GM10248 (cell line): ENCODE measurements around the gene DENND4C.

ENCODE experiments used
- CTCF ChIA-PET: fragments of 300-600 bp; sonication (Branson Sonifier 250); formaldehyde crosslinking; extraction: SDS; loops from one replicate; lab custom pipeline; 2021; ENCODE audit warnings: antibody characterized with exemption; lab: Yijun Ruan, JAX
- POLR2A ChIA-PET: fragments of 350-650 bp; sonication (Branson Sonifier 250); formaldehyde crosslinking; extraction: SDS; loops from one replicate; lab custom pipeline; 2020; ENCODE audit warnings: antibody characterized with exemption; lab: Yijun Ruan, JAX
- DNase-seq: peaks from one replicate; pipeline ENCODE4 v3.0.0; 2012; ENCODE audit errors: extremely low spot score
- CTCF ChIP-seq: IDR thresholded peaks from 2 replicates; pipeline ENCODE4 v1.5.1; 2012; ENCODE audit warnings: mild to moderate bottlenecking, low read depth; ENCODE audit errors: extremely low read depth, missing control alignments, control extremely low read depth

DENND4C gene

GRCh38 chr9:19200229-19200628 is 30.3 kb upstream of the DENND4C start:
- TF ChIP-seq CTCF: no peak
- ChIA-PET POLR2A (no interaction called here), CTCF (interaction anchor here (1.5 kb wide), 1 partner anchor 13 kb away, joined by 5 read pairs; no protein-coding TSS in a partner anchor)
- no peak for DNase-seq

GRCh38 chr9:19201899-19202891 is 28.3 kb upstream of the DENND4C start:
- ChIA-PET POLR2A (interaction anchor here (0.5 to 0.6 kb wide), 2 partner anchors 122 to 192 kb away, joined by 4 to 7 read pairs; no protein-coding TSS in a partner anchor), CTCF (interaction anchor here (1.0 to 2.5 kb wide), 8 partner anchors 9 to 263 kb away, joined by 3 to 10 read pairs (median 4); no protein-coding TSS in a partner anchor)
- no peak for TF ChIP-seq CTCF
- DNase-seq: no peak

DNA sequence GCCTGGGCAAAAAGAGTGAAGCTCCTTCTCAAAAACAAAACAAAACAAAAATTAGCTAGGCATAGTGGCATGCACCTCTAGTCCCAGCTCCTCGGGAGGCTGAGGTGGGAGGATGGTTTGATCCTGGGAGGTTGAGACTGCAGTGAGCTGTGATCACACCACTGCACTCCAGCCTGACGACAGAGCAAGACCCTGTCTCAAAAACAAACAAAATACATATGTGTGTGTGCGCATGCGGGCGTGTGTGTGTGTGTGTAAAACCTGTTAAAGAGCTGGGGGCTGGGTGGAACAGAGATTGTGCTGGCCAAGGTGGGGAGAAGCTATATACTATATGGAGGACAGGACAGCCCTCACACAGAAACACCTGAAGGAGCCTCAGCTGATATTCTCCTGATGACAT is 27.4 kb upstream of the DENND4C start:
- TF ChIP-seq CTCF: no peak
- ChIA-PET POLR2A (interaction anchor here (0.5 kb wide), 1 partner anchor 123 kb away, joined by 7 read pairs; no protein-coding TSS in a partner anchor), CTCF (interaction anchor here (1.3 to 2.5 kb wide), 5 partner anchors 9 to 262 kb away, joined by 3 to 10 read pairs (median 5); no protein-coding TSS in a partner anchor)
- no peak for DNase-seq

DNA sequence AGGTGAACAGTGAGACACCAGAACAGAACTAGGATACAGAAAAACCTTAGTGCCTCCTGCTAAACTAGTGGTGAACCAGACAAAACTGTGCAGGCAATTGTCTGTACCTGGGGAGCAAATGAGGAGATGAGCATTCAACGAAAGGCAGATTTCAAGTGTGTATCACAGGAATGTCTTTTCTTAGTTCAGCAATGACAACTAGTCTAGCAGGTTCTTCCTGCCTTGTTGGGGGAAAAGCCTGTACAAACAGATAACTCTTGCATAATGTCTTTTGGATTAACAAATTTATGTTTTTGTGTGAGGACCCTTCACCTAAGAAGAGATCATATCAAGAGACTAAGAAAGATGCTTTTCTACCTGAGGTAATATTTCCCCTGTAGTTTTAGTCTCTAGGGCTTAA is 21.8 kb upstream of the DENND4C start:
- ChIA-PET CTCF (interaction anchor here (1.9 kb wide), 1 partner anchor 256 kb away, joined by 7 read pairs; no protein-coding TSS in a partner anchor), POLR2A (no interaction called here)
- TF ChIP-seq CTCF: no peak
- no peak for DNase-seq

DNA sequence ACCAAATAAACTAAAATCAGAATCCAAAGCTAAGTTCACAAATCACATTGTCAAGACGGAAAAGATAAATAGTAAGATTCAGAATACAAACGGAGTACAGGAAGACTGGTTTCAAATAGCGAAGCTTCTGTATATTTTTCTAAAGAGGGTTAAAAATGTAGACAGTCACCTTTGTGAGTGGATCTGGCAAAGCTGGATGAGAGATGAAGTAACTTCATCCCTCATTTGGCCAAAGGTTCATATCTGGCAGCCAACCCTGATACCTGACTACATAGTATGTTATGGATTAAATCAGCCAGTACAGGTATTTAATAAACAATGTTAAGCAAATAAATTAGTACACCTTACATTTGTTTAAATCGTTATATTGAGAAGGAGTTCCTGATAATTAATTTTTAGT is 21.3 kb upstream of the DENND4C start:
- POLR2A ChIA-PET: no interaction called here
- CTCF ChIA-PET: interaction anchor here (1.9 kb wide), 1 partner anchor 255 kb away, joined by 7 read pairs; no protein-coding TSS in a partner anchor
- no peak for DNase-seq
- no peak for TF ChIP-seq CTCF

- ChIA-PET POLR2A (interaction anchor here (0.8 kb wide), 1 partner anchor 21 kb away, joined by 4 read pairs; no protein-coding TSS in a partner anchor), CTCF (interaction anchor here (1.1 to 1.6 kb wide), 3 partner anchors 9 to 251 kb away, joined by 4 to 5 read pairs (median 5); no protein-coding TSS in a partner anchor)
- DNase-seq: no peak
- TF ChIP-seq CTCF: no peak
Measured at GRCh38 chr9:19213823-19214222, 16.7 kb upstream of the DENND4C start.
